Activated CD4-positive, CD25-positive, alpha-beta regulatory T cell treated with anti-CD3 and anti-CD28 coated beads, Interleukin-2, amount 50 U/mL, for 16 hours (primary cell): Measurements from ENCODE around the gene ADPRH.

Experiments
- DNase-seq: peaks from one replicate; pipeline ENCODE4 v3.0.0-alpha.2; 2020; ENCODE audit warnings: low read depth, low spot score

The ADPRH gene

DNA sequence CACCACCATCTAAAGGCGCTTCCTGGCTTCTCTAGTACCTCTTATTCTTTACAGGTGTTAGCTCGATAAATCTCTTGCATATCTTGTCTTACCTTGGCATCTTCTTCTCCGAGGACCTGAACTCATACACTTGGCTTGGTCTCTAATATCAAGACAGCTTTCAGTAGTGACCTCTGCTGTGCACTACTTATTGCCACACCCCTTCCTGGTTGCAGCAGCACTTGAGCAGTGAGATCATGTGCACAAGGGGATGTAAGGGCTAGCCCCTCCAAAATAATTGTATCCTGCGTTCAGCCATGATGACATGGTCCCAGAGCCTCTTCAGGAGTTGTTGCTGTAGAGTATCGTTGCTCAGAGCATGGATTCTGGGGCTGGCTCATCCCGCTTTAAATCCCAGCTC, 17.1 kb downstream of the ADPRH start:
- DNase-seq: no peak

- no peak for DNase-seq
Measured at GRCh38 chr3:119597548-119598288, 18.4 kb downstream of the ADPRH start, which contains the start of gene PLA1A. Gene PLA1A (plus strand): TSS chr3:119597885. CDS start chr3:119597914, 29 bp downstream.

GRCh38 chr3:119598410-119599098, 19.3 kb downstream of the ADPRH start:
- no peak for DNase-seq

DNA sequence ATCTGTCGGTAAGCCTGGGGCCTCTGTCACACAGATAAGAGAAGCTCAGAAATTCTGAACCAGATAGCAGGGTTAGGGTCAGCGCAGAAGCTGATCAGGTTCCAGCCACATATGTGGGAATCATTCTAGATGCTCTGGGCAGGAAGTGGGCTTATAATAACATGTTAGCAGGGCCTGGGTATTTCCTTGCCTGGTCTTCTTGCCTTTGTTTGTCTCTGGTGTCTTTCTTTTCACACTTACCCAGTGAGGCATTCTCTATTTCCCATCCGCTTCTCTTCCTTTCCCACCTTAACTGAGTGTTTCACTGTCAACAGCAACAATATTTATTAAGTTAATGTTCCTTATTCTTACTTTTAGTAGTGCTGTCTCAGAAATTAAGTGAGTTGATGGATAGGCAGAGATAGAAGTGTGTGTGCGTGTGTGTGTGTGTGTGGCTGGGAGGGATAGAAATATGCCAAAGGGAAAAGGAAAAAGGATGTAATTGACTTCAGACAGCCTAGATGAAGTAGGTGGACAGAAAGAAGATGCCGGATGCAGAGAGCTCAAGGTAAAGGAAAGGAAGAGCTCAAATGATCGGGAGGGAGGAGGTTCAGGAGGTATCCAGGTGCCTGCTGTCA, 20.4 kb downstream of the ADPRH start:
- no peak for DNase-seq

GRCh38 chr3:119600732-119601131, 21.4 kb downstream of the ADPRH start:
- no peak for DNase-seq

- no peak for DNase-seq
Measured at GRCh38 chr3:119601154-119601553, 21.9 kb downstream of the ADPRH start.

DNA sequence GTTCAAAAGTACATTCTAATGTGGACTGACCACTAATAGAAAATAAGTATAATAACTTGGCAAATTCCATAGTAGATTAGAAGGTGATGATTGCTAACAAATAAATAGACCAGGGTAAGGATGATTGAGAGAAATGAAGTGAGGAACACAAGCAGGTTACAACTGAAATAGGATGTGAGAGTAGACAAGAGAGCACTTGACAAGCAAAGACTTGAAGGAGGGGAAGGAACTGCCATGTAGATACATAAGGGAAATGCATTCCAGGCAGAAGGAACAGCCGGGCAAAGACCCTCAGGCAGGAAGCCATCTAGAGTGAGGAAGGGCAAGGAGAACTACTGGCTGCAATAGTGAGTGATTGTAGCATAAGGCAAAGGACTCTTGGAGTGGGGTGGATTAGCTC, 23.4 kb downstream of the ADPRH start:
- DNase-seq: no peak

DNA sequence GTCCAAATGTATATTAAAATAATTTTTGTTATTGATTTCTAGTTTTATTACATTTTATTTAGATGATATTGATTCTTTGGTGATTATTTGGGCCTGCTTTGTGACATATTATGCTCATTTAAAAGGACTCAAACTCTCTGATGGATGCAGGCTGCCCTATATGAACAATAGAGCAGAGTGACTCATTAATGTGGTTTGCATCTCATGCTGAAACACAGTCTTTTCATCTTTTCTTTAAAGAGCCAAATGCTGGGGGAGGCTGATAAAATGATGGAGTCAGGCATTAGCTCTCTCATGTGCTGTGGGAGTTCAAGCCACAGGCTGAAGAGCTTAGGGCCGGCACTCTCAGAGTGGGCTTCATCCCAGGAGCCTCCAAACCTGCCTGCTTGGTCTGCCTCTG, 25.6 kb downstream of the ADPRH start:
- DNase-seq: no peak

GRCh38 chr3:119608405-119609000, 29.2 kb downstream of the ADPRH start:
- no peak for DNase-seq

GRCh38 chr3:119609301-119609700, 30.0 kb downstream of the ADPRH start:
- DNase-seq: no peak

- DNase-seq: no peak
Measured at GRCh38 chr3:119611664-119612063, 32.4 kb downstream of the ADPRH start.

DNA sequence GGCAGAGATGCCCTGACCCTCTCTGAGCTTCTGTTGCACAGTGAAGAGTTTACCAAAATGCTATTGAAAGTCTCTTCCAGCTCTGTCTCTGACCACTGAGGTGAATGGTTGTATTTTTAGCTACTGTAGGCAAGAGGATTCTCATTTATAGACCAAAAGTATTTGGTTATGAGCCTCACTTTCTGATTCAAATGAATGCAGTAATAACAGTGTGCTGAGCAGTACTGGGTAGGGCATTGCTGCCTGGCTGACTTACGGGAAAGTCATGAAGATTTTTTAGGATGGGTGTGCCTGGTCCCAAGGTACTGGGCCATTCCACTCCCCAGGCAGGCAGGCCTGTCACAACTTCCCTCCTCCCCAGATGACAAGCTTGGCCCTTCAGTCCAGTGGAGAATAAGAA, 33.9 kb downstream of the ADPRH start:
- no peak for DNase-seq

DNA sequence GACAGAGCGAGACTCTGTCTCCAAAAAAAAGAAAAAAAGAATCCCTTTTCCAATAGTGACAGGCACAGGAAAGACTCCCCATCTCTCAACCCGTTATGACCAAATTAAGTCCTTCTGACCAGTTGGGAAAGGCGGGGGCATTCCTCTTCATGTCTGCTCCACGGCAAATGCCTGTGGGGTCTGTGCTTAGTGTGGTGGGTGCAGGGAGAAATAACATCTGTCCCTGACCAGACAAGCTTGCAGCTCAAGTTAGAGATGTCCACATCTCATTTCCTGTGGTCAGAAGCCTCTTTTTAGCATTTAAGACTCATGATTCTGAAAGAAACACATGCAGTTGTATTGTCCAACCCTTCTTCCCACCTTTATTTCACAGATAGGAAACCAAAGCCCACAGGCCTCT, 34.6 kb downstream of the ADPRH start:
- no peak for DNase-seq

GRCh38 chr3:119616056-119616455, 36.8 kb downstream of the ADPRH start:
- no peak for DNase-seq

GRCh38 chr3:119619094-119619493, 39.8 kb downstream of the ADPRH start:
- DNase-seq: no peak

DNA sequence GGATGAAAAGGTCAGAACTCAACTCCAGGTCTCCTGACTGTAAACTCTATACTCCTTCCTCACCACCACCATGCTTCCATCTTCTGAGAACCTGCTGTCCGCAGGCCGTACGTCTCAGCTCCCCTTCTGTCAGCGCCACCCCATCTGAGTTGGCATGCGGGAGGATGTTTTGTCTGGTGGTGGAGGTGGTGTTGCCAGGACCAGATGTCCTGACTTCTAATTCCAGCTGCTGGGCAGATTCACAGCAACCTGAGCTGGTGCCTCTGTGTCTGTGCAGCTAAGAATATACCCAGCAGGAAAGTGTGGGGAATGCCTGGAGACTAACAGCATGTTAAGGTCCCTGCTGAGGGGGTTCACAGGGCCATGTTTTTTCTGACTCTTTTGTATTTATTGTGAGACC, 41.6 kb downstream of the ADPRH start:
- DNase-seq: no peak

- DNase-seq: no peak
Measured at GRCh38 chr3:119624002-119624720, 44.9 kb downstream of the ADPRH start.

- no peak for DNase-seq
Measured at GRCh38 chr3:119625451-119626153, 46.3 kb downstream of the ADPRH start.

GRCh38 chr3:119626196-119626595, 46.9 kb downstream of the ADPRH start:
- no peak for DNase-seq

GRCh38 chr3:119627461-119627860, 48.2 kb downstream of the ADPRH start:
- no peak for DNase-seq

- peak; percentile 9 for DNase-seq
Measured at GRCh38 chr3:119628390-119628789, 49.1 kb downstream of the ADPRH start.
